Suprapubic skin (tissue), 4 donors: ENCODE measurements around the gene WASHC2C.
"Not testable (repeated sequence)": the region's sequence is repeated elsewhere in the genome, so short reads cannot be mapped to it uniquely, and the experiment has no call there.

ENCODE experiments used
- CTCF ChIP-seq, 2 donors: fragments of 200-600 bp in 1 of 2; fragments of 450-650 bp in 1 of 2; sonication (generic) in 1 of 2; IDR thresholded peaks; one replicate each; pipeline ENCODE4 v1.5.1; 2016 to 2019; ENCODE audit warnings: antibody characterized with exemption in 2 of 2, mild to moderate bottlenecking in 1 of 2, moderate library complexity in 1 of 2
- EP300 ChIP-seq: sonication (generic); formaldehyde crosslinking; IDR thresholded peaks from one replicate; pipeline ENCODE4 v1.6.1; 2017; ENCODE audit warnings: antibody characterized with exemption
- POLR2A ChIP-seq, 2 donors: fragments of 450-650 bp; IDR thresholded peaks; one replicate each; pipeline ENCODE4 v1.6.1; 2017; ENCODE audit warnings: antibody characterized with exemption in 2 of 2, mild to moderate bottlenecking in 2 of 2, moderate library complexity in 2 of 2
- POLR2AphosphoS5 ChIP-seq, 3 donors: sonication (generic); formaldehyde crosslinking; IDR thresholded peaks; one replicate each; pipeline ENCODE4 v1.6.1; 2017; ENCODE audit warnings: antibody characterized with exemption in 3 of 3

- TF ChIP-seq CTCF (IDR thresholded peaks at IDR 0.05); POLR2AphosphoS5 (IDR thresholded peaks at IDR 0.05); POLR2A (IDR thresholded peaks at IDR 0.05); EP300: not testable (repeated sequence)
Observed at GRCh38 chr10:45822918-45823317, 95.9 kb downstream of the WASHC2C start.
